Loucy (cell line): ENCODE data around the gene CYP4F12.
"Not testable (repeated sequence)": the region's sequence is repeated elsewhere in the genome, so short reads cannot be mapped to it uniquely, and the experiment has no call there.

ENCODE experiments used
- H2AFZ ChIP-seq: fragments of 200-600 bp; sonication (generic); 2 replicates; pipeline ENCODE4 v1.6.0; 2016; ENCODE audit warnings: antibody characterized with exemption, mild to moderate bottlenecking, low read length, moderate library complexity
- H3F3A ChIP-seq: fragments of 200-600 bp; 2 replicates; pipeline ENCODE4 v1.6.0; 2016; ENCODE audit warnings: antibody characterized with exemption, low read depth, mild to moderate bottlenecking
- H3K27me3 ChIP-seq: fragments of 200-600 bp; sonication (generic); 2 replicates; pipeline ENCODE4 v1.6.1; 2014; ENCODE audit warnings: low read length, mild to moderate bottlenecking; ENCODE audit not compliant: insufficient read depth, poor library complexity, severe bottlenecking
- H3K36me3 ChIP-seq: fragments of 200-600 bp; sonication (generic); 2 replicates; pipeline ENCODE4 v1.6.1; 2016; ENCODE audit warnings: low read length; ENCODE audit not compliant: insufficient read depth
- H3K4me1 ChIP-seq: fragments of 200-600 bp; sonication (generic); 2 replicates; pipeline ENCODE4 v1.5.1; 2014; ENCODE audit warnings: low read length, mild to moderate bottlenecking; ENCODE audit not compliant: insufficient read depth, poor library complexity, severe bottlenecking
- H3K4me2 ChIP-seq: fragments of 200-600 bp; sonication (generic); 2 replicates; pipeline ENCODE4 v1.6.0; 2014; ENCODE audit warnings: antibody characterized with exemption, low read length, low read depth, mild to moderate bottlenecking; ENCODE audit not compliant: poor library complexity, severe bottlenecking
- H3K4me3 ChIP-seq: fragments of 200-600 bp; sonication (generic); 2 replicates; pipeline ENCODE4 v1.5.1; 2014; ENCODE audit warnings: low read length, mild to moderate bottlenecking, mixed read lengths; ENCODE audit not compliant: poor library complexity, severe bottlenecking
- H3K79me2 ChIP-seq: fragments of 200-600 bp; sonication (generic); 2 replicates; pipeline ENCODE4 v1.6.1; 2014; ENCODE audit warnings: low read length; ENCODE audit not compliant: insufficient read depth
- H3K9ac ChIP-seq: fragments of 200-600 bp; sonication (generic); 2 replicates; pipeline ENCODE4 v1.6.0; 2014; ENCODE audit warnings: mild to moderate bottlenecking, low read depth, low read length, moderate library complexity; ENCODE audit not compliant: poor library complexity, severe bottlenecking
- H3K9me2 ChIP-seq: fragments of 200-600 bp; sonication (generic); replicated peaks from 2 replicates; pipeline ENCODE4 v1.6.1; 2016; ENCODE audit warnings: low read depth, low read length, mixed read lengths
- H3K9me3 ChIP-seq: fragments of 200-600 bp; sonication (generic); 2 replicates; pipeline ENCODE4 v1.6.1; 2014; ENCODE audit warnings: mild to moderate bottlenecking, antibody characterized with exemption, low read length, low read depth; ENCODE audit not compliant: insufficient read depth
- H4K20me1 ChIP-seq: fragments of 200-600 bp; sonication (generic); 2 replicates; pipeline ENCODE4 v1.6.0; 2014; ENCODE audit warnings: antibody characterized with exemption, low read length, mild to moderate bottlenecking; ENCODE audit not compliant: insufficient read depth, poor library complexity, severe bottlenecking
- EZH2phosphoT487 ChIP-seq: fragments of 200-600 bp; IDR thresholded peaks from 2 replicates; pipeline ENCODE4 v1.6.1; 2018; ENCODE audit warnings: antibody characterized with exemption, mild to moderate bottlenecking, moderate library complexity, borderline replicate concordance
- TF ChIP-seq, protein P1 (sequence below): fragments of 200-600 bp; sonication (generic); conservative IDR thresholded peaks from 2 replicates; pipeline ENCODE4 v1.5.1; 2014; ENCODE audit warnings: mild to moderate bottlenecking, antibody characterized with exemption, low read length

CYP4F12 gene

DNA sequence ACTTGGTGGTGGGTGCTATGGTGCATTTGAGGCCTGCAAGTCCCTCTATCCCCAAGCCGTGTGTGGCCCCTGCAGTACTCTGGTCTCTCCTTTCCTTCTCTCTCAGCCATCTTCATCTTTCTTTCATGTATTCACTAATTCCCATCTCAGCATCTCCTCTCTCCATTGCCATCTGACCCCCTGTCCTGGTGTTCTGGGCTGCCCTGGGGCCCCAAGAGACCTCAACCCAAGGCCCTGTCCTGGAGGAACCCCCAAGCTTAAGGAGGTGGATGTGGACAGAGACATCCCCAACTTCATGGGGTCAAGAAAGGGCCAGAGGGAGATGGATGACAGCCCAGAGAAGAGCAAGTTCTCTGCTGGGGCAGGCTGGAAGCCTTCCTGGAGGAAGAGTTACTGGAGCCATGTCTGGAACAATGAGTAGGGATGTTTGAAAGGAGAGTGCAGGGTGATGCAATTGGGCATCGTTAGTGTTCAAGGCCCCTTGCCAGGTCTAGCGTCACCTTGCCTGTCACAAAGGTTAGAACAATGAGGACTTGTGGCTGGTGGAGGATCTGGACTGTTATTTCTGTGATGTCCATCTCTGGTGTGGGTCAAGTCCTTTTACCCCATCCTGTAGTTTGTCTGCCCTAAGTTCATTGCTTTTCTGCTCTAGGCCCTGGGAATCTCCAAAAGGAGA, 28.7 kb upstream of the CYP4F12 start:
- Histone ChIP-seq H3K4me3 (no peak overlapping the region), H3K9me3 (no peaks in the 10 kb centered on the region), H3K9me2 (no peaks in the 10 kb centered on the region), H3K4me2 (no peak overlapping the region), H3K79me2 (no peaks in the 10 kb centered on the region), H2AFZ (no peak overlapping the region), H4K20me1 (no peaks in the 10 kb centered on the region), H3K4me1 (no peaks in the 10 kb centered on the region), H3K36me3 (no peaks in the 10 kb centered on the region), H3K9ac (no peak overlapping the region), H3F3A (no peaks in the 10 kb centered on the region), H3K27me3 (no peaks in the 10 kb centered on the region)
- TF ChIP-seq EZH2phosphoT487, result no peak
- TF ChIP-seq, protein P1, sequence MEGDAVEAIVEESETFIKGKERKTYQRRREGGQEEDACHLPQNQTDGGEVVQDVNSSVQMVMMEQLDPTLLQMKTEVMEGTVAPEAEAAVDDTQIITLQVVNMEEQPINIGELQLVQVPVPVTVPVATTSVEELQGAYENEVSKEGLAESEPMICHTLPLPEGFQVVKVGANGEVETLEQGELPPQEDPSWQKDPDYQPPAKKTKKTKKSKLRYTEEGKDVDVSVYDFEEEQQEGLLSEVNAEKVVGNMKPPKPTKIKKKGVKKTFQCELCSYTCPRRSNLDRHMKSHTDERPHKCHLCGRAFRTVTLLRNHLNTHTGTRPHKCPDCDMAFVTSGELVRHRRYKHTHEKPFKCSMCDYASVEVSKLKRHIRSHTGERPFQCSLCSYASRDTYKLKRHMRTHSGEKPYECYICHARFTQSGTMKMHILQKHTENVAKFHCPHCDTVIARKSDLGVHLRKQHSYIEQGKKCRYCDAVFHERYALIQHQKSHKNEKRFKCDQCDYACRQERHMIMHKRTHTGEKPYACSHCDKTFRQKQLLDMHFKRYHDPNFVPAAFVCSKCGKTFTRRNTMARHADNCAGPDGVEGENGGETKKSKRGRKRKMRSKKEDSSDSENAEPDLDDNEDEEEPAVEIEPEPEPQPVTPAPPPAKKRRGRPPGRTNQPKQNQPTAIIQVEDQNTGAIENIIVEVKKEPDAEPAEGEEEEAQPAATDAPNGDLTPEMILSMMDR, result no peak

GRCh38 chr19:15644816-15645215, 28.1 kb upstream of the CYP4F12 start:
- no peak for TF ChIP-seq EZH2phosphoT487
- Histone ChIP-seq H3K9me2 (no peaks in the 10 kb centered on the region), H3K27me3 (no peaks in the 10 kb centered on the region), H3F3A (no peaks in the 10 kb centered on the region), H3K4me1 (no peaks in the 10 kb centered on the region), H3K9me3 (no peaks in the 10 kb centered on the region), H3K9ac (no peak overlapping the region), H4K20me1 (no peaks in the 10 kb centered on the region), H3K4me3 (no peak overlapping the region), H3K4me2 (no peak overlapping the region), H2AFZ (no peak overlapping the region), H3K36me3 (no peaks in the 10 kb centered on the region), H3K79me2 (no peaks in the 10 kb centered on the region)

GRCh38 chr19:15649526-15649925, 23.4 kb upstream of the CYP4F12 start:
- Histone ChIP-seq H3K9me2 (no peaks in the 10 kb centered on the region), H2AFZ (no peak overlapping the region), H3K9ac (no peak overlapping the region), H4K20me1 (no peaks in the 10 kb centered on the region), H3K79me2 (no peaks in the 10 kb centered on the region), H3F3A (no peaks in the 10 kb centered on the region), H3K4me3 (no peak overlapping the region), H3K4me1 (no peaks in the 10 kb centered on the region), H3K9me3 (no peaks in the 10 kb centered on the region), H3K4me2 (no peak overlapping the region), H3K27me3 (no peaks in the 10 kb centered on the region), H3K36me3 (no peaks in the 10 kb centered on the region)
- TF ChIP-seq, protein P1, result no peak
- no peak for TF ChIP-seq EZH2phosphoT487

GRCh38 chr19:15650123-15650522, 22.8 kb upstream of the CYP4F12 start:
- H3K4me1 ChIP-seq, H3K79me2 ChIP-seq, H2AFZ ChIP-seq, H3K4me3 ChIP-seq, H3K27me3 ChIP-seq, H4K20me1 ChIP-seq, H3K4me2 ChIP-seq, H3K9ac ChIP-seq, H3K9me3 ChIP-seq, H3K36me3 ChIP-seq, H3F3A ChIP-seq, H3K9me2 ChIP-seq: not testable (repeated sequence)
